Stimulated activated CD4-positive, alpha-beta T cell treated with anti-CD3 and anti-CD28 coated beads, Interleukin-4, amount 100 ng/mL, for 48 hours (primary cell): ENCODE measurements around the gene ADIG.
"Not testable (repeated sequence)": the region's sequence is repeated elsewhere in the genome, so short reads cannot be mapped to it uniquely, and the experiment has no call there.

Experiments used
- DNase-seq, 2 donors: peaks; one replicate each; pipeline ENCODE4 v3.0.0-alpha.2; 2020; ENCODE audit warnings: low read depth in 2 of 2

The ADIG gene

GRCh38 chr20:38569747-38570525, 11.1 kb upstream of the ADIG start:
- no peak for DNase-seq

GRCh38 chr20:38573413-38573812, 7.6 kb upstream of the ADIG start:
- no peak for DNase-seq

GRCh38 chr20:38579219-38579910, 1.6 kb upstream of the ADIG start:
- DNase-seq: no peak

- DNase-seq: no peak
These were observed 1.1 kb upstream of the ADIG start for GRCh38 chr20:38579921-38580320.

- DNase-seq: no peak
These were observed 897 bp downstream of the ADIG start for GRCh38 chr20:38581830-38582358.

- DNase-seq: no peak
These were observed 2.3 kb downstream of the ADIG start for GRCh38 chr20:38583306-38583705.

- no peak for DNase-seq
These were observed 3.2 kb downstream of the ADIG start for GRCh38 chr20:38584099-38584763.

- no peak for DNase-seq
These were observed 4.6 kb downstream of the ADIG start for GRCh38 chr20:38585404-38586180.

- DNase-seq: no peak
These were observed 5.2 kb downstream of the ADIG start for GRCh38 chr20:38586181-38586525.

- no peak for DNase-seq
These were observed 7.3 kb downstream of the ADIG start for GRCh38 chr20:38588303-38588702.

GRCh38 chr20:38589351-38589750, 8.4 kb downstream of the ADIG start:
- DNase-seq: no peak

- no peak for DNase-seq
These were observed 9.1 kb downstream of the ADIG start for GRCh38 chr20:38589967-38590675.

- no peak for DNase-seq
These were observed 9.9 kb downstream of the ADIG start for GRCh38 chr20:38590676-38591473.

- DNase-seq: no peak
These were observed 10.7 kb downstream of the ADIG start for GRCh38 chr20:38591474-38592410.

- not testable (repeated sequence) for DNase-seq
These were observed 11.4 kb downstream of the ADIG start for GRCh38 chr20:38592411-38592790.

- not testable (repeated sequence) for DNase-seq
These were observed 13.3 kb downstream of the ADIG start for GRCh38 chr20:38594281-38594680.

GRCh38 chr20:38595886-38596285, 14.9 kb downstream of the ADIG start:
- DNase-seq: not testable (repeated sequence)

GRCh38 chr20:38599410-38599882, 18.4 kb downstream of the ADIG start:
- DNase-seq: no peak

- no peak for DNase-seq
These were observed 19.1 kb downstream of the ADIG start for GRCh38 chr20:38600057-38600456.
